Activated CD4-positive, CD25-positive, alpha-beta regulatory T cell treated with anti-CD3 and anti-CD28 coated beads, Interleukin-2, amount 50 U/mL, for 24 hours (primary cell): ENCODE measurements around the gene MEDAG.
"Not testable (repeated sequence)": the region's sequence is repeated elsewhere in the genome, so short reads cannot be mapped to it uniquely, and the experiment has no call there.

ENCODE experiments used
- ATAC-seq, 2 donors: fragments of 150-1000 bp; cut with Tn5 transposase; one replicate each; pipeline ENCODE4 v1.10.0; 2021; ENCODE audit warnings: mild to moderate bottlenecking in 1 of 2, moderate library complexity in 1 of 2

MEDAG gene

GRCh38 chr13:30907121-30907861 lies 1.2 kb downstream of the MEDAG start:
- ATAC-seq: no peak

- no peak for ATAC-seq
These were observed 2.4 kb downstream of the MEDAG start for GRCh38 chr13:30908416-30908980.

- ATAC-seq: no peak
These were observed 4.6 kb downstream of the MEDAG start for GRCh38 chr13:30910676-30911075.

GRCh38 chr13:30915691-30916541 lies 9.8 kb downstream of the MEDAG start:
- ATAC-seq: no peak

GRCh38 chr13:30916991-30917390 lies 10.9 kb downstream of the MEDAG start:
- no peak for ATAC-seq

GRCh38 chr13:30918662-30919405 lies 12.8 kb downstream of the MEDAG start:
- ATAC-seq: no peak

- ATAC-seq: no peak
These were observed 14.3 kb downstream of the MEDAG start for GRCh38 chr13:30920162-30920909.

- no peak for ATAC-seq
These were observed 17.3 kb downstream of the MEDAG start for GRCh38 chr13:30923418-30923817.

- ATAC-seq: no peak
These were observed 18.6 kb downstream of the MEDAG start for GRCh38 chr13:30924721-30925120.

- ATAC-seq: no peak
These were observed 19.4 kb downstream of the MEDAG start for GRCh38 chr13:30925429-30925828.

GRCh38 chr13:30926781-30927180 lies 20.7 kb downstream of the MEDAG start:
- no peak for ATAC-seq

- ATAC-seq: not testable (repeated sequence)
These were observed 21.1 kb downstream of the MEDAG start for GRCh38 chr13:30927188-30927587.

- ATAC-seq: no peak
These were observed 21.5 kb downstream of the MEDAG start for GRCh38 chr13:30927595-30927994.

- no peak for ATAC-seq
These were observed 22.9 kb downstream of the MEDAG start for GRCh38 chr13:30928978-30929377.

GRCh38 chr13:30932481-30933353 lies 26.6 kb downstream of the MEDAG start, which contains the start of gene TEX26:
TSS of gene TEX26 (plus strand) at chr13:30932656. CDS start at chr13:30932716, 60 bp downstream.
- no peak for ATAC-seq

GRCh38 chr13:30933354-30933670 lies 27.2 kb downstream of the MEDAG start:
- no peak for ATAC-seq

GRCh38 chr13:30934381-30934780 lies 28.3 kb downstream of the MEDAG start:
- no peak for ATAC-seq

- ATAC-seq: no peak
These were observed 28.7 kb downstream of the MEDAG start for GRCh38 chr13:30934803-30935202.

- no peak for ATAC-seq
These were observed 30.9 kb downstream of the MEDAG start for GRCh38 chr13:30936971-30937370.

- ATAC-seq: no peak
These were observed 37.8 kb downstream of the MEDAG start for GRCh38 chr13:30943881-30944280.

GRCh38 chr13:30957258-30957943 lies 51.3 kb downstream of the MEDAG start:
- ATAC-seq: no peak
